Thyroid gland (tissue), 4 donors: ENCODE results near the gene CMTM8.

ENCODE experiments used
- POLR2A ChIP-seq, 2 donors: fragments of 450-650 bp; IDR thresholded peaks; one replicate each; pipeline ENCODE4 v1.6.1; 2017; ENCODE audit warnings: antibody characterized with exemption in 2 of 2, mild to moderate bottlenecking in 2 of 2, moderate library complexity in 1 of 2
- TF ChIP-seq, protein P1 (sequence below), 6 experiments: fragments of 200-600 bp in 3 of 6; fragments of 450-650 bp in 3 of 6; sonication (generic) in 3 of 6; IDR thresholded peaks; one replicate each; pipeline ENCODE4 v1.5.1; 2016 to 2019; ENCODE audit warnings: antibody characterized with exemption in 6 of 6, mild to moderate bottlenecking in 2 of 6, inconsistent platforms in 1 of 6, moderate library complexity in 1 of 6

DNA sequence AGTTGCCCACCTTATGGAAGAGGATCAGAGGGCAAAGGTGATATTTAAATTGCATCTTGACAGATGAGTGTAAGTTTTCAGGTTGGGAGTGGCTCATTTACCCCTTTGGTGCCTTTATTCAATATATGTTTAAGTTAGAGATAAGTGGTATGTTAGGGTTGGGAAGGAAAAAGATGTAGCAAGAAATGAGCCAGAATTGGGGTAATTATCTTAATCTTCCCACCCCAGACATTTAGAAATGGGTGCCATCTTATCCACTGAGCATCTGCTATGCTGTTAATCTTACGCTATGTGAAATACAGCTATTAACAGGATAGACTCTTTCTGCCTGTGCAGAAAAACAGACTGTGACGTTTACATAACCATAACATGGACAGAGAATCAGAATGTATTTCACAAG lies 159.5 kb downstream of the CMTM8 start:
- TF ChIP-seq POLR2A (IDR thresholded peaks at IDR 0.05): no peak
- TF ChIP-seq, protein P1, sequence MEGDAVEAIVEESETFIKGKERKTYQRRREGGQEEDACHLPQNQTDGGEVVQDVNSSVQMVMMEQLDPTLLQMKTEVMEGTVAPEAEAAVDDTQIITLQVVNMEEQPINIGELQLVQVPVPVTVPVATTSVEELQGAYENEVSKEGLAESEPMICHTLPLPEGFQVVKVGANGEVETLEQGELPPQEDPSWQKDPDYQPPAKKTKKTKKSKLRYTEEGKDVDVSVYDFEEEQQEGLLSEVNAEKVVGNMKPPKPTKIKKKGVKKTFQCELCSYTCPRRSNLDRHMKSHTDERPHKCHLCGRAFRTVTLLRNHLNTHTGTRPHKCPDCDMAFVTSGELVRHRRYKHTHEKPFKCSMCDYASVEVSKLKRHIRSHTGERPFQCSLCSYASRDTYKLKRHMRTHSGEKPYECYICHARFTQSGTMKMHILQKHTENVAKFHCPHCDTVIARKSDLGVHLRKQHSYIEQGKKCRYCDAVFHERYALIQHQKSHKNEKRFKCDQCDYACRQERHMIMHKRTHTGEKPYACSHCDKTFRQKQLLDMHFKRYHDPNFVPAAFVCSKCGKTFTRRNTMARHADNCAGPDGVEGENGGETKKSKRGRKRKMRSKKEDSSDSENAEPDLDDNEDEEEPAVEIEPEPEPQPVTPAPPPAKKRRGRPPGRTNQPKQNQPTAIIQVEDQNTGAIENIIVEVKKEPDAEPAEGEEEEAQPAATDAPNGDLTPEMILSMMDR (IDR thresholded peaks at IDR 0.05): no peak
